GM21529 (cell line): ENCODE data around the gene MORC4.
"Not testable (repeated sequence)": the region's sequence is repeated elsewhere in the genome, so short reads cannot be mapped to it uniquely, and the experiment has no call there.

Source experiments
- ATAC-seq: cut with Tn5 transposase; IDR thresholded peaks from one replicate; pipeline ENCODE4 v1.9.1; 2021; ENCODE audit not compliant: unreplicated experiment

Gene MORC4

DNA sequence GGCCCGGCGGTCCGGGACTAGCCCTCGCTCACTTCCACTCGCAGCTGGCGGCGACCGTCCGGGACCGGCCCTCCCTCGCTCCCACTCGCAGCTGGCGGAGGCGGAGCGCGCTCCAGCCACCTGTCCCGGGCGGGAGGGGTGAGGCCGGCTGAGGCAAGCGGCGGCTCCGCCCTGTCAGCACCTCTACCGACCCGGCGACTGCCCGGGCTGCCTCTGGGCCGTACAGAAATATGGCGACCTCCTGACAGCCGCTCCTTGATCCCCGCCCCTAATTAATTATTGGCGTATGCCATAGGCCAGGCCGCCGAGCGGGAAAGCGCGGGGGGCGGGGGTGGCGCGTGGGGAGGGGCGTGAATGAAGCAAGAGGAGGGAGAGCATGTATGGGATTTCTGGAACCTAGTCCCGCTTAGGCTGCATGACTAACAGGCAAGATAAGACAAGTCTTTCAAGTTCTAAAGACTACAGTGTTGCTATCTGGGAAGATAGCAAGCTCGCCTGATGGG is at the start of gene MORC4:
TSS of gene MORC4 (minus strand) at position 200 of the 503 bp plus-strand sequence. CDS start 243 bp downstream, outside the sequence.
- ATAC-seq = peak; percentile 80

- ATAC-seq = no peak
Measured at GRCh38 chrX:107047622-107048021, 47.6 kb upstream of the MORC4 start.

- ATAC-seq = no peak
Measured at GRCh38 chrX:107029752-107030151, 29.7 kb upstream of the MORC4 start.

DNA sequence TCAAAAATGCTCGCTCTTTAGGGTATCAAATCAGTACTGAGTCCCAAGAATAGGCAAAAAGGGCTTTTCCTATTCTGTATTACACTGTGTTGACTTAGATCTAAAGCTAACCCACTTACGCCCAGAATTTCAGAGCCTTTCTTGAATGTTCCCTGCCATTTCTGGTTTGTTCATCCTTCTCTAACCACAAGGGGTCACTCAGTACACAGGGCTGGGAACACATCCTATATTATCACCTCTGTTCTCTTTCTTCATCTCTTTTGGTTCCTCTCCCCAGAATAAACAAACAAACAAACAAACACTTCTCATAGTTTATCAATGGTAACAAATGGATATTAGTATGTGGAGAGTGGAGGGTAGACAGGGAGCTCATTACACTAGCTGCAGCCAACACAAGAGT is 25.5 kb upstream of the MORC4 start:
- ATAC-seq = no peak

GRCh38 chrX:107014936-107015335 is 14.9 kb upstream of the MORC4 start:
- no peak for ATAC-seq

GRCh38 chrX:107008034-107008433 is 8.0 kb upstream of the MORC4 start:
- no peak for ATAC-seq

DNA sequence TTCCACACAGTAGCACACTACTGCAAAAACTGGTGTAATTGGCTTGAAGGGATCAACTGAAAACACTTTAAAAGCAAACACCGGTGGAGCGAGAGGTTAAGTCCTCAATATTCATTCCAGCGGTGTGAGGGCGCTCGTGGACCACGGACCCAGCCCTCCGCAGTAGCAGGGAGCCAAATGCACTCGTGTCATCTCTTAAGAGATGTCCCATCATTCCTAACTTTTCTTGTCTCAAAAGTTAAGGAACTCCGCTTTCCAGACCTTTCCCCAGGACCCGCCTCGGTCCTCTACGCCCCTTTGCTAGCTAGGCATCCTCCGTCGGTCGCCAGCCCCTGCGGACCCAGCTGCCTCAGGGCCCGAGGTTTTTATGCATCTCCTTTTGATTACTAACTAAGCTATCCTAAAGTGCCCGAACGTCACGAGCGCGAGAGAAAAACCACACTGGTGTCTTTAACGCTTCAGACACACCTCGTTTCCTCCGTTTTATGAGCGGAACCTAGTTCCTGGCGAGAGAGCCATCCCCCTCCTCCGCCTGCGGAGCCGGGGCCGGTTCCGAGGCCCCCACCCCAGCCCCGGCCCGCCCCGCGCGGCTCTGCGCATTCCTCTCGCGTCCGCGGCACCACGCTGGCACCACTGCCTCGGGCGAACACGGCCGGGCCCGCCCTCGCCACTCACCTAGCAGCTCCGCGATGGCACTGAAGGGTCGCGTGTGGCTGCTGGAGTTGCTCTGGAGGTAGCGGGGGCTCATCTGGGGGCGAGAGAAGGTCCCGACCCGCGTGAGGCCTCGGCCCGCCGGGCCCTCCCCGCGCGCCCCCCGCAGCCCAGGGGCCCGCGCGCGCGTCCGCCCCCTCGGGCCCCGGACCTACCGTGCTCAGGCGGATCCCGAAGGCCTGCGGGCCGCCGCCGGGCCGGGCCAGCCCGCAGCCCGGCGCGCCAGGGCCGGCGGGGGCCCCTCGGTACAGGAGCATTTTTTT is 723 bp downstream of the MORC4 start:
- peak; percentile 65 for ATAC-seq

DNA sequence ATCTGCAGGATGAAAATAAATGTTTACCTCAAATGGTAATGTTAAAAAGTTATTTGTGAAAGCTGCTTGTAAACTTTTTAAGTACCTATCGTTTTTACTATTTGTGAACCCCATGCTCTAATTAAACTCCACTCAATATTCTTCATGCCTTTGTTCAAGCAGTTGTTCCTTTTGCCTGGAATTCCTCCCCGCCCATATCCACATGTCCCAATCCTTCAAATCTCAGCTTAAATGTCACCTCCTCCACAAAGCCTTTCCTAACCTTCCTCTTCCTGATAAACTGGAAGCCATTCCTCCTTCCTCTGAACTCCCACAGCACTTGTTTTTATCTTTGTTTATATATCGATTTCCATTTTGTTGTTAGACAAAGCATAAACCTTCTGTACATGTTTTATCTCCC is 2.4 kb downstream of the MORC4 start:
- ATAC-seq = no peak

- ATAC-seq = no peak
Measured at GRCh38 chrX:106995678-106996077, 4.3 kb downstream of the MORC4 start.

DNA sequence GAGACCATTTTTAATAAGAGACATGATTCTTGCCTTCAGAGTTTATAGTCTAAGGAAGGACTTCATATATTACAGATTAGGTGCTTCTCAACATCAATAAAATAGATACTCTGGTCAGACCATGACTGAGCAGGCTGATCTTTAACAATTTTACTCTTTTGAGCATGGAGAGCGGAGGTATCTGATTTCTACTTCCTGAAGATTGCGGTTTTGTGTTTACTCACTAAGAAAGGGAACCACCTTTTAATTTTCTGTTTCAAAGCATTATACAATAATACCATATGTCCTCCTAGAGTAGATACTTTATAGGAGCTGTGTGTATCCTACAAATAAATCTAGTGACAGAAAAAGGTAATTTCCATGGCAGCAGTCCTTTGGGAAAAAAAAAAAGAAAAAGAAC is 12.5 kb downstream of the MORC4 start:
- no peak for ATAC-seq

DNA sequence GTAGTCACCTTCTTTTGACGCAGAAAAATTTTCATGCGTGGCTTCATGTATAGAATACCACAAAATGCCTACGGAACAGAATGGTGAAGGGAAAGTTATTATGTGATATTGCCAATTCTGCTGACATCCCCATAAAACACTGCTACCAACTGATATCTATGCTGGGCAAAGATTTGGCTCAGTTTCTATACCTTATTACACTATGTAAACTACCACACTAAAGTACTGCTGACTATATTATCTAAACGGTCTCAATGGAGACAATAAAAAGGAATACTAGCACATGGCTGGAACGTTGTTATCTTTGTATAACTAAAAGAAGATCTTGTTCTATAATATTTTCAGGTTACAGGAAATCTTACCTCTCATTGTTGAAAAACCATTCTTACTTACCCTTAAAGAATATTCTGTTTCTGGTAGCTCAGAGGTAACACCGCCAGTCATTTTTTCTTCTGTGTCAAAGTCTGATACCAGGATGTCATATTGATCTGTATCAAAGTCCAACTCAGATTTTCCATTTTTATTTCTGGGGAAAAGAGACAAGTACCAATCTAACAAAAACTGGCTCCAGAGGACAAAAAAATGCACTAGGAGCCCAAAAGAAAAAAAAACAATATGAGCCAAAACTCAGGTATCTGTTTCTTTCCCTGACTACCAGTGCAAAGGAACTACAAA is 18.9 kb downstream of the MORC4 start:
- no peak for ATAC-seq

DNA sequence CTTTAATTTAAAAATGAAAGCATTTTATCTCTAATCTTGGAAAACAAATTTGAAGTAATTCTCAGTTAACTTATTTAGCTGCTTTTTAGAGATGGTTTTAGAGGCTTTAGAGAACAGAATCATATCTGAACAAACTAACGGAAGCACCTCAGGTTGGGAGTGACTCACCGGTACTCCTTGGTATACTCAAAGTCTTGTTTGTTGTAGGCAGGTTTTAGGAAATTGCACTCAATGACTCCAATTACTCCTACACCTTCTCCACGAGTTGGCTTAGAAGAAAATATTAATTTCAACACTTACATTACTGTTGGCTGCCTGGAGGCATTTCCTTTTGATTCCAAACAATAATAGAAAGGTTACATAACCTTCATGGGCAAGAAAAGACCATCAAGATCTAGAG is 23.6 kb downstream of the MORC4 start:
- ATAC-seq = no peak

- ATAC-seq = no peak
Measured at GRCh38 chrX:106973433-106974149, 26.4 kb downstream of the MORC4 start.

GRCh38 chrX:106972896-106973295 is 27.1 kb downstream of the MORC4 start:
- no peak for ATAC-seq

DNA sequence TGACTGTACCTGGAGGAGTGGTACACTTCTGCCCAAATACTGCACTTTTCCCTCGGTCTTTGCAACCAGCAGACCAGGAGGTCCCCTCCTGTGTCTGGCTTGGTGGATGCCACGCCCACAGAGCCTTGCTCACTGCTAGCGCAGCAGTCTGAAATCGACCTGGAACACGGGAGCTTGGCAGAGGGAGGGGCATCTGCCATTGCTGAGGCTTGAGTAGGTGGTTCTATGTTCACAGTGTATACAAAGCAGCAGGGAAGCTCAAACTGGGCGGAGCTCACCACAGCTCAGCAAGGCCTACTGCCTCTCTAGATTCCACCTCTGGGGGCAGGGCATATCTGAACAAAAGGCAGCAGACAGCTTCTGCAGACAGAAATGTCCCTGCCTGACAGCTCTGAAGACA is 33.5 kb downstream of the MORC4 start:
- not testable (repeated sequence) for ATAC-seq

DNA sequence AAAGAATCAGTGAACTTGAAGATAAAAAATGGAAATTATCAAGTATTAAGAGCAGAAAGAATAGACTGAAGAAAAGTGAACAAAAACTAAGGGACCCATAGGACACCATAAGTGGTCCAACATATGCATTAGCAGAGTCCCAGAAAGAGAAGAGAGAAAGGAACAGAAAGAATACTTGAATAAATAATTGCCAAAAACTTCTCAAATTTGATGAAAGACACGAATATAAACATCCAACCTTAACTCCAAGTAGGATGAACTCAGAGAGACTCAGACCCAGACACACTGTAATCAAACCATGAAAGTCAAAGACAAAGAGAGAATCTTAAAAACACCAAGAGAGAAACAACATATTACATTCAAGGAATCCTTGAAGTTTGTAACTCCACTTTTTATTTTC is 35.7 kb downstream of the MORC4 start:
- ATAC-seq = no peak

- no peak for ATAC-seq
Measured at GRCh38 chrX:106963111-106963510, 36.9 kb downstream of the MORC4 start.

GRCh38 chrX:106959901-106960300 is 40.1 kb downstream of the MORC4 start:
- no peak for ATAC-seq

- no peak for ATAC-seq
Measured at GRCh38 chrX:106957856-106958255, 42.2 kb downstream of the MORC4 start.

DNA sequence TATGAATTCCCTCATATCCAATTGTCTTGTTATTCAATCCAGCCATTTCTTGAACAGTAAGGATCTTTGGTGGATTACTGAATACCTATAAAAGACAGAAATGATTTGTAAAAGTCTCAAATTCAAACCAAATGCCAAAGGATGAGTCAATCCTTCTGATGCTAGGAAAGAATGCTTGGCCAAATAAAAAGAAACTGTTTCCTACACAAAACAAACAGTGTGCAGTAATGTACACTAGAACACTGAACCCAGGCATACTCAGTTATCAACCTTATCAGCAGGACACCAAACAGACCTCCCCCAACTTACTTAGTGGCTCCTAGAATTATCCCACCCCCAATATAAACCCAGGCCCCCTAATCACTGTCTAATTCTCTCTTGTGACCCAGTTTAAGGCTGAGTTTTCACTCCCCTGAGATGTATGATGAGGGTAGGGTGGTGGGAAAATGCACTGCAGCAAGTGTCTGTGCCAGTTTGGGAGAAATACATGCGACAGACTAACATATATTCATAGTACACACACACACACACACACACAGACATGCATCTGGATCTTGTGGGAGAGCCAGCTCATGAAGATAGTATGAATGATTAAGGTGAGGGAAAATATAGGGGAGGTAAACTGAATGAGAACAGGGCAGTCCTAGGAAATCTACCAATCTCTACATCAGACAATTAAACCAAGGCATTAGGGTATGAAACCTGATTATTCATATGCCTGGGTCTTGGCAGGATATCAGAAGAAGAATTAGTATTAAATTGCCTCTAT is 44.8 kb downstream of the MORC4 start:
- no peak for ATAC-seq

GRCh38 chrX:106954041-106954440 is 46.0 kb downstream of the MORC4 start:
- ATAC-seq = peak; percentile 72
